Peyer's patch (tissue), 4 donors: ENCODE measurements around the gene CISD3.

Source experiments
- POLR2A ChIP-seq, 2 donors: fragments of 450-650 bp; IDR thresholded peaks; one replicate each; pipeline ENCODE4 v1.5.1; 2017; ENCODE audit warnings: antibody characterized with exemption in 2 of 2, mild to moderate bottlenecking in 2 of 2, moderate library complexity in 2 of 2
- TF ChIP-seq, protein P1 (sequence below), 6 experiments: fragments of 450-650 bp in 4 of 6; fragments of 200-600 bp in 2 of 6; sonication (generic) in 1 of 6; IDR thresholded peaks; one replicate each; pipeline ENCODE4 v1.5.1; 2017 to 2019; ENCODE audit warnings: antibody characterized with exemption in 6 of 6, mild to moderate bottlenecking in 3 of 6, moderate library complexity in 1 of 6

DNA sequence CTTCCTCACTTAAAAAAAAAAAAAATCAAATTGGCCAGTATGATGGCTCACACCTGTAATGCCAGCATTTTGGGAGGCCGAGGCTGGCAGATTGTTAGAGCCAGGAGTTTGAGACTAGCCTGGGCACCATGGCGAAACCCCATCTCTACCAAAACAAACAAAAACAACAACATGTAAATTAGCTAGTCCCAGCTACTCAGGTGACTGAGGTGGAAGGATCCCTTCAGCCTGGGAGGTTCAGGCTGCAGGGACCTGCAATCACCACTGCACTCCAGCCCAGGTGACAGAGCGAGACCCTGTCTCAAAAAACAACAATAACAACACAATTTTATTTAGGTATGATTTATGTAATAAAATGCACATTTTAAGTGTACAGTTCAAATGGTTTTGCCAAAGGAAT is 49.0 kb upstream of the CISD3 start:
- TF ChIP-seq, protein P1, sequence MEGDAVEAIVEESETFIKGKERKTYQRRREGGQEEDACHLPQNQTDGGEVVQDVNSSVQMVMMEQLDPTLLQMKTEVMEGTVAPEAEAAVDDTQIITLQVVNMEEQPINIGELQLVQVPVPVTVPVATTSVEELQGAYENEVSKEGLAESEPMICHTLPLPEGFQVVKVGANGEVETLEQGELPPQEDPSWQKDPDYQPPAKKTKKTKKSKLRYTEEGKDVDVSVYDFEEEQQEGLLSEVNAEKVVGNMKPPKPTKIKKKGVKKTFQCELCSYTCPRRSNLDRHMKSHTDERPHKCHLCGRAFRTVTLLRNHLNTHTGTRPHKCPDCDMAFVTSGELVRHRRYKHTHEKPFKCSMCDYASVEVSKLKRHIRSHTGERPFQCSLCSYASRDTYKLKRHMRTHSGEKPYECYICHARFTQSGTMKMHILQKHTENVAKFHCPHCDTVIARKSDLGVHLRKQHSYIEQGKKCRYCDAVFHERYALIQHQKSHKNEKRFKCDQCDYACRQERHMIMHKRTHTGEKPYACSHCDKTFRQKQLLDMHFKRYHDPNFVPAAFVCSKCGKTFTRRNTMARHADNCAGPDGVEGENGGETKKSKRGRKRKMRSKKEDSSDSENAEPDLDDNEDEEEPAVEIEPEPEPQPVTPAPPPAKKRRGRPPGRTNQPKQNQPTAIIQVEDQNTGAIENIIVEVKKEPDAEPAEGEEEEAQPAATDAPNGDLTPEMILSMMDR (IDR thresholded peaks at IDR 0.05): no peak
- TF ChIP-seq POLR2A (IDR thresholded peaks at IDR 0.05): no peak
